HG03521 (cell line): Measurements from ENCODE around the gene DPH6.

Source experiments
- ATAC-seq: cut with Tn5 transposase; IDR thresholded peaks from one replicate; pipeline ENCODE4 v1.9.1; 2021; ENCODE audit warnings: mild to moderate bottlenecking, moderate library complexity; ENCODE audit not compliant: unreplicated experiment

The DPH6 gene

GRCh38 chr15:35545316-35545823 is 595 bp downstream of the DPH6 start:
- peak; percentile 4 for ATAC-seq

GRCh38 chr15:35540885-35541284 is 5.1 kb downstream of the DPH6 start:
- ATAC-seq: no peak

- no peak for ATAC-seq
These were observed 5.9 kb downstream of the DPH6 start for GRCh38 chr15:35540021-35540420.

GRCh38 chr15:35535365-35535916 is 10.5 kb downstream of the DPH6 start:
- ATAC-seq: no peak

- no peak for ATAC-seq
These were observed 12.5 kb downstream of the DPH6 start for GRCh38 chr15:35533130-35534110.

- no peak for ATAC-seq
These were observed 15.3 kb downstream of the DPH6 start for GRCh38 chr15:35530698-35531097.

GRCh38 chr15:35529784-35530183 is 16.2 kb downstream of the DPH6 start:
- no peak for ATAC-seq

GRCh38 chr15:35522061-35522460 is 23.9 kb downstream of the DPH6 start:
- ATAC-seq: no peak

- no peak for ATAC-seq
These were observed 26.3 kb downstream of the DPH6 start for GRCh38 chr15:35519541-35520149.

GRCh38 chr15:35519052-35519451 is 26.9 kb downstream of the DPH6 start:
- ATAC-seq: no peak

GRCh38 chr15:35514759-35515158 is 31.2 kb downstream of the DPH6 start:
- ATAC-seq: no peak

- ATAC-seq: no peak
These were observed 37.9 kb downstream of the DPH6 start for GRCh38 chr15:35507932-35508638.

- no peak for ATAC-seq
These were observed 39.6 kb downstream of the DPH6 start for GRCh38 chr15:35506272-35506870.

GRCh38 chr15:35505809-35506208 is 40.2 kb downstream of the DPH6 start:
- no peak for ATAC-seq

- ATAC-seq: no peak
These were observed 40.8 kb downstream of the DPH6 start for GRCh38 chr15:35505141-35505540.

- no peak for ATAC-seq
These were observed 46.2 kb downstream of the DPH6 start for GRCh38 chr15:35499723-35500122.

- ATAC-seq: peak; percentile 99
These were observed 49.4 kb downstream of the DPH6 start for GRCh38 chr15:35496585-35496984.

- ATAC-seq: no peak
These were observed 50.9 kb downstream of the DPH6 start for GRCh38 chr15:35495080-35495479.

GRCh38 chr15:35491999-35492398 is 54.0 kb downstream of the DPH6 start:
- no peak for ATAC-seq

- no peak for ATAC-seq
These were observed 54.8 kb downstream of the DPH6 start for GRCh38 chr15:35491173-35491572.

GRCh38 chr15:35490511-35490910 is 55.5 kb downstream of the DPH6 start:
- ATAC-seq: no peak
